IMR-90 (cell line): ENCODE results near the gene CYP2R1. TPM values are rescaled to one million over a fixed set of nuclear protein-coding genes. Genes with fewer than 3 reads are reported as not detected.

Source experiments
- ATAC-seq: fragments of 200-7000 bp; cut with Tn5 transposase; 2 replicates; pipeline ENCODE4 v1.9.1; 2020; ENCODE audit warnings: low read depth, mild to moderate bottlenecking, moderate library complexity
- BruUV-seq: library from RNA; stranded (reverse); fragments of 400-500 nt; replicated peaks from 2 replicates; lab custom pipeline; 2021; lab: Mats Ljungman, UMichigan
- CTCF ChIA-PET: fragments of 300-600 bp; formaldehyde crosslinking; extraction: SDS; loops from one replicate; lab custom pipeline; 2021; ENCODE audit warnings: antibody characterized with exemption; lab: Yijun Ruan, JAX
- POLR2A ChIA-PET: fragments of 300-600 bp; sonication (Branson Sonifier 250); formaldehyde crosslinking; loops from one replicate; lab custom pipeline; 2022; ENCODE audit warnings: antibody characterized with exemption; ENCODE audit not compliant: unreplicated experiment; lab: Charles Lee
- DNase-seq: peaks from one replicate; pipeline ENCODE4 v3.0.0; 2013
- H2AFZ ChIP-seq: replicated peaks from 2 replicates; pipeline ENCODE3; 2013; ENCODE audit warnings: low read length, mild to moderate bottlenecking; ENCODE audit not compliant: poor library complexity
- H2AK5ac ChIP-seq: 2 replicates; pipeline ENCODE4 v1.6.1; 2013; ENCODE audit warnings: low read depth, low read length, inconsistent platforms
- H2AK9ac ChIP-seq: replicated peaks from 2 replicates; pipeline ENCODE3; 2013; ENCODE audit warnings: mild to moderate bottlenecking, low read depth, low read length, moderate library complexity; ENCODE audit not compliant: poor library complexity
- H2BK120ac ChIP-seq: 2 replicates; pipeline ENCODE4 v1.6.1; 2013; ENCODE audit warnings: low read depth, low read length, inconsistent platforms
- H2BK15ac ChIP-seq: 3 replicates; pipeline ENCODE4 v1.6.1; 2013; ENCODE audit warnings: low read depth, low read length, inconsistent platforms
- H2BK20ac ChIP-seq: 2 replicates; pipeline ENCODE4 v1.6.1; 2013; ENCODE audit warnings: low read depth, mild to moderate bottlenecking, inconsistent platforms, low read length, moderate library complexity
- H2BK5ac ChIP-seq: 2 replicates; pipeline ENCODE4 v1.6.1; 2013; ENCODE audit warnings: mild to moderate bottlenecking, low read depth, low read length, inconsistent platforms; ENCODE audit not compliant: poor library complexity, severe bottlenecking
- H3K14ac ChIP-seq: replicated peaks from 2 replicates; pipeline ENCODE4 v1.6.1; 2013; ENCODE audit warnings: low read depth, low read length, inconsistent platforms
- H3K18ac ChIP-seq: 2 replicates; pipeline ENCODE4 v1.6.1; 2013; ENCODE audit warnings: low read depth, low read length, control low read depth
- H3K23ac ChIP-seq: 2 replicates; pipeline ENCODE4 v1.6.1; 2013; ENCODE audit warnings: low read depth, low read length, inconsistent platforms
- H3K27ac ChIP-seq: 2 replicates; pipeline ENCODE4 v1.5.1; 2013; ENCODE audit warnings: mild to moderate bottlenecking, control low read depth, low read length; ENCODE audit not compliant: insufficient read depth
- H3K27me3 ChIP-seq: 2 replicates; pipeline ENCODE4 v1.6.1; 2013; ENCODE audit warnings: low read length; ENCODE audit not compliant: control insufficient read depth, insufficient read depth
- H3K36me3 ChIP-seq: 2 replicates; pipeline ENCODE4 v1.6.1; 2013; ENCODE audit warnings: low read length, mixed read lengths; ENCODE audit not compliant: control insufficient read depth, insufficient read depth
- H3K4ac ChIP-seq: 2 replicates; pipeline ENCODE4 v1.6.1; 2013; ENCODE audit warnings: low read depth, low read length, inconsistent platforms
- H3K4me1 ChIP-seq: 2 replicates; pipeline ENCODE4 v1.6.1; 2013; ENCODE audit warnings: low read length, mixed read lengths; ENCODE audit not compliant: control insufficient read depth, insufficient read depth
- H3K4me2 ChIP-seq: 2 replicates; pipeline ENCODE4 v1.6.1; 2013; ENCODE audit warnings: low read depth, mild to moderate bottlenecking, control low read depth, low read length, moderate library complexity
- H3K4me3 ChIP-seq: 2 replicates; pipeline ENCODE4 v1.5.1; 2013; ENCODE audit warnings: low read depth, mild to moderate bottlenecking, control low read depth, low read length, moderate library complexity; ENCODE audit not compliant: insufficient read depth
- H3K56ac ChIP-seq: 2 replicates; pipeline ENCODE4 v1.6.1; 2013; ENCODE audit warnings: low read length, inconsistent platforms; ENCODE audit not compliant: insufficient read depth; ENCODE audit errors: extremely low read depth
- H3K79me1 ChIP-seq, 2 experiments: 2 replicates each; pipeline ENCODE4 v1.6.1; 2013; ENCODE audit warnings: low read length in 2 of 2, inconsistent platforms in 1 of 2, low read depth in 1 of 2
- H3K9ac ChIP-seq: 2 replicates; pipeline ENCODE4 v1.6.1; 2013; ENCODE audit warnings: low read depth, low read length, control low read depth
- H3K9me1 ChIP-seq: 2 replicates; pipeline ENCODE4 v1.6.1; 2013; ENCODE audit warnings: low read length, inconsistent platforms; ENCODE audit not compliant: insufficient read depth
- H3K9me3 ChIP-seq: 2 replicates; pipeline ENCODE4 v1.6.1; 2013; ENCODE audit warnings: low read length; ENCODE audit not compliant: control insufficient read depth, insufficient read depth
- H4K20me1 ChIP-seq: 2 replicates; pipeline ENCODE4 v1.6.1; 2013; ENCODE audit warnings: low read length, inconsistent platforms; ENCODE audit not compliant: insufficient read depth
- H4K5ac ChIP-seq: 2 replicates; pipeline ENCODE4 v1.6.1; 2013; ENCODE audit warnings: mild to moderate bottlenecking, low read depth, low read length, control low read depth
- H4K8ac ChIP-seq, 2 experiments: 2 replicates each; pipeline ENCODE4 v1.6.1; 2013; ENCODE audit warnings: low read depth in 2 of 2, low read length in 2 of 2, control low read depth in 1 of 2, inconsistent platforms in 1 of 2
- H4K91ac ChIP-seq: 2 replicates; pipeline ENCODE4 v1.6.1; 2013; ENCODE audit warnings: low read depth, low read length, inconsistent platforms; ENCODE audit not compliant: insufficient read depth
- CTCF ChIP-seq: conservative IDR thresholded peaks from 2 replicates; pipeline ENCODE4 v1.5.1; 2012; ENCODE audit warnings: mild to moderate bottlenecking, low read depth, low read length, improper control_type of control experiment
- MAFK ChIP-seq: IDR thresholded peaks from 2 replicates; pipeline ENCODE4 v1.6.1; 2012; ENCODE audit warnings: low read depth, low read length, improper control_type of control experiment
- MAZ ChIP-seq: IDR thresholded peaks from 2 replicates; pipeline ENCODE4 v1.6.1; 2012; ENCODE audit warnings: low read depth, mild to moderate bottlenecking, low read length, improper control_type of control experiment, moderate library complexity, borderline replicate concordance
- NFE2L2 ChIP-seq: fragments of 150-350 bp; IDR thresholded peaks from 2 replicates; pipeline ENCODE4 v1.6.1; 2016; ENCODE audit warnings: low read depth, mild to moderate bottlenecking, low read length
- RAD21 ChIP-seq: IDR thresholded peaks from 2 replicates; pipeline ENCODE4 v1.6.1; 2012; ENCODE audit warnings: low read length, improper control_type of control experiment
- WGBS, 2 experiments: methylation state at CpG; one replicate each; pipeline versions ENCODE4 v1.1.5 to v1.1.7; 2013; ENCODE audit warnings: missing lambda C conversion rate in 2 of 2; ENCODE audit not compliant: insufficient read length in 1 of 2; ENCODE audit errors: extremely low coverage in 2 of 2; 5-methylcytosine and 5-hydroxymethylcytosine counted together
- dilution Hi-C: fragments of 300-500 bp; cut with HindIII; formaldehyde crosslinking; loops from one replicate; pipeline ENCODE4 v1.14.3; 2018; ENCODE audit warnings: low sequenced_read_pairs; ENCODE audit not compliant: unreplicated experiment
- in situ Hi-C: fragments of 300-500 bp; cut with MboI; formaldehyde crosslinking; loops from 3 replicates; pipeline ENCODE4 v1.14.3; 2019; ENCODE audit warnings: low sequenced_read_pairs, inconsistent platforms, mixed read lengths
- intact Hi-C: fragments of 100-400 bp; cut with micrococcal nuclease; formaldehyde crosslinking; loops from 2 replicates; pipeline ENCODE4 v1.10.0; 2022
- polyA plus RNA-seq, 3 experiments: library from polyadenylated mRNA; depleted of rRNA; stranded (reverse); fragments of >200 nt; gene quantifications; 2 replicates each; pipeline ENCODE4 v1.2.3, GENCODE V29; 2012; ENCODE audit warnings: low replicate concordance in 1 of 3
- total RNA-seq: library from RNA; depleted of rRNA; stranded (reverse); fragments of >200 nt; gene quantifications from 2 replicates; pipeline ENCODE4 v1.2.3, GENCODE V29; 2012

CYP2R1 gene
- total and polyA plus RNA-seq, 2 of the 4 experiments (the other 2 are of a cell fraction): 4.7 to 5.2 TPM

- Histone ChIP-seq H4K8ac (no peak overlapping the region), H3K4ac (no peak overlapping the region), H3K27ac (no peak overlapping the region), H4K5ac (no peak overlapping the region), H2AFZ (peak overlapping the region; percentile 90), H3K4me2 (peak overlapping the region; percentile 94), H2AK9ac (no peak overlapping the region), H3K9me3 (no peaks in the 10 kb centered on the region), H3K4me1 (peaks cover 3% of the 10 kb centered on the region; the same call in 1 of the 2 replicates), H3K23ac (no peak overlapping the region), H3K36me3 (no peaks in the 10 kb centered on the region), H3K56ac (no peak overlapping the region), H2AK5ac (no peak overlapping the region), H3K79me1 (peaks cover 0 to 7% of the 10 kb centered on the region in 2 experiments; a peak in 2 of 4 replicates), H3K14ac (no peak overlapping the region), H3K9me1 (no peaks in the 10 kb centered on the region; the same call in 1 of the 2 replicates), H4K20me1 (no peaks in the 10 kb centered on the region), H4K91ac (no peak overlapping the region), H3K18ac (no peak overlapping the region), H3K4me3 (peak overlapping the region; percentile 77), H2BK20ac (no peak overlapping the region), H3K27me3 (no peaks in the 10 kb centered on the region; the same call in none of the 2 replicates), H2BK5ac (no peak overlapping the region), H3K9ac (no peak overlapping the region), H2BK120ac (no peak overlapping the region), H2BK15ac (no peak overlapping the region)
- ATAC-seq: no peak
- ChIA-PET CTCF (no interaction called here), POLR2A (no interaction called here)
- in situ Hi-C loops: loop anchor here (25.0 kb wide), 1 partner anchor 630 kb away; no protein-coding TSS in a partner anchor
- TF ChIP-seq RAD21: no peak
- peak; percentile 41 for TF ChIP-seq MAFK
- no peak for TF ChIP-seq CTCF
- no peak for TF ChIP-seq NFE2L2
- TF ChIP-seq MAZ: no peak
- DNase-seq: no peak
- intact Hi-C loops: loop anchor here (1.0 kb wide), 1 partner anchor 372 kb away; the partner anchor contains the start of gene PSMA1
- BruUV-seq: no TSS peak
- no CpG with 5 or more reads among the region's 2 CpGs for WGBS, 2 experiments
- dilution Hi-C loops: no loop called here
Measured at GRCh38 chr11:14892577-14892976, 546 bp upstream of the CYP2R1 start.
